OCI-LY1 (cell line): ENCODE data around the gene PTPN11.

Experiments used
- H2AFZ ChIP-seq: fragments of 200-600 bp; sonication (generic), shearing (Covaris generic); 2 replicates; pipeline ENCODE4 v1.6.0; 2014; ENCODE audit warnings: antibody characterized with exemption, mild to moderate bottlenecking, low read length
- H3F3A ChIP-seq: fragments of 200-600 bp; sonication (generic), shearing (Covaris generic); 2 replicates; pipeline ENCODE4 v1.6.0; 2014; ENCODE audit warnings: mild to moderate bottlenecking, antibody characterized with exemption, low read length, moderate library complexity; ENCODE audit not compliant: insufficient read depth
- H3K27ac ChIP-seq: fragments of 200-600 bp; sonication (generic); 2 replicates; pipeline ENCODE4 v1.5.1; 2014; ENCODE audit warnings: low read length, mixed run types, mild to moderate bottlenecking, low read depth; ENCODE audit not compliant: poor library complexity, severe bottlenecking
- H3K27me3 ChIP-seq: fragments of 200-600 bp; sonication (generic); 2 replicates; pipeline ENCODE4 v1.6.0; 2014; ENCODE audit warnings: antibody characterized with exemption, mild to moderate bottlenecking, low read length, moderate library complexity; ENCODE audit not compliant: insufficient read depth
- H3K36me3 ChIP-seq: fragments of 200-600 bp; sonication (generic); 2 replicates; pipeline ENCODE4 v1.6.1; 2014; ENCODE audit warnings: mild to moderate bottlenecking, antibody characterized with exemption, low read length, moderate library complexity, mixed read lengths; ENCODE audit not compliant: insufficient read depth
- H3K4me1 ChIP-seq: fragments of 200-600 bp; sonication (generic); 2 replicates; pipeline ENCODE4 v1.5.1; 2014; ENCODE audit warnings: mild to moderate bottlenecking, low read length, moderate library complexity; ENCODE audit not compliant: insufficient read depth, severe bottlenecking
- H3K4me2 ChIP-seq: fragments of 200-600 bp; sonication (generic), shearing (Covaris generic); 2 replicates; pipeline ENCODE4 v1.6.1; 2014; ENCODE audit warnings: low read length
- H3K4me3 ChIP-seq: fragments of 200-600 bp; sonication (generic); 2 replicates; pipeline ENCODE4 v1.5.1; 2014; ENCODE audit warnings: low read length, low read depth, mild to moderate bottlenecking, mixed read lengths; ENCODE audit not compliant: poor library complexity, severe bottlenecking
- H3K79me2 ChIP-seq: fragments of 200-600 bp; shearing (Covaris generic); 2 replicates; pipeline ENCODE4 v1.6.1; 2016; ENCODE audit warnings: mixed run types, low read length, mixed read lengths; ENCODE audit not compliant: insufficient read depth
- H3K9ac ChIP-seq: fragments of 200-600 bp; sonication (generic), shearing (Covaris generic); 2 replicates; pipeline ENCODE4 v1.6.1; 2014; ENCODE audit warnings: mild to moderate bottlenecking, low read length, mixed read lengths
- H3K9me2 ChIP-seq: fragments of 200-600 bp; sonication (generic), shearing (Covaris generic); 2 replicates; pipeline ENCODE4 v1.6.1; 2014; ENCODE audit warnings: low read depth, mild to moderate bottlenecking, low read length, mixed read lengths
- H3K9me3 ChIP-seq: fragments of 200-600 bp; shearing (Covaris generic); 2 replicates; pipeline ENCODE4 v1.6.1; 2014; ENCODE audit warnings: low read length, mixed read lengths
- H4K20me1 ChIP-seq: fragments of 200-600 bp; sonication (generic), shearing (Covaris generic); 2 replicates; pipeline ENCODE4 v1.6.0; 2016; ENCODE audit warnings: mild to moderate bottlenecking, low read length; ENCODE audit not compliant: insufficient read depth
- EZH2 ChIP-seq: fragments of 200-600 bp; sonication (generic), shearing (Covaris generic); IDR thresholded peaks from 2 replicates; pipeline ENCODE4 v1.8.0; 2017; ENCODE audit warnings: borderline replicate concordance, mixed run types, mild to moderate bottlenecking, antibody characterized with exemption, low read length, moderate library complexity, mixed read lengths
- TF ChIP-seq, protein P1 (sequence below): fragments of 200-600 bp; sonication (generic), shearing (Covaris generic); IDR thresholded peaks from 2 replicates; pipeline ENCODE4 v1.5.1; 2017; ENCODE audit warnings: mild to moderate bottlenecking, antibody characterized with exemption, low read length, moderate library complexity, mixed read lengths

Gene PTPN11

DNA sequence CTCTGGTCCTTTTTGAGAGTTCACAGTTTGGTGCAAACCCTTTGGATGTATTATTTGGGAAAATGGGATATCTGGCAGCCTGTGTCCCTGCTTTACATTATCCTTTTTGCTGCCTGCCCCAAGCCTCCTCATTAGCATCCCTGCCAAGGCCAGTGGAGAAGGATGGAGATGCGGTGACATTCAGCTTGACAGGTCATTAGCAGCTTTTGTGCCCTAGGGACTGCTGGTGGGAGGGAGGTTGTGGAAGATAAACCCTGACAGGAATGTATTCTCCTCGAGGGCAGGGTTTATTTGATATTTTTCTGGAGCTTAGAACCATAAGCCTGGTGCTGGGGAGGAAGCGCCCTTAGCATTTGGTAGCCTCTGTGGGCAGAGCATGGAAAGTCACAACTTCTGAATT, 49.3 kb downstream of the PTPN11 start:
- no peak overlapping the region for H3K4me2 ChIP-seq
- H3K79me2 ChIP-seq, result no peaks in the 10 kb centered on the region
- no peak overlapping the region for H2AFZ ChIP-seq
- no peaks in the 10 kb centered on the region for H3K9me2 ChIP-seq
- peaks cover 11% of the 10 kb centered on the region for H3K4me1 ChIP-seq
- no peaks in the 10 kb centered on the region for H3K9me3 ChIP-seq
- no peaks in the 10 kb centered on the region for H3F3A ChIP-seq
- H3K9ac ChIP-seq, result no peak overlapping the region
- TF ChIP-seq, protein P1, sequence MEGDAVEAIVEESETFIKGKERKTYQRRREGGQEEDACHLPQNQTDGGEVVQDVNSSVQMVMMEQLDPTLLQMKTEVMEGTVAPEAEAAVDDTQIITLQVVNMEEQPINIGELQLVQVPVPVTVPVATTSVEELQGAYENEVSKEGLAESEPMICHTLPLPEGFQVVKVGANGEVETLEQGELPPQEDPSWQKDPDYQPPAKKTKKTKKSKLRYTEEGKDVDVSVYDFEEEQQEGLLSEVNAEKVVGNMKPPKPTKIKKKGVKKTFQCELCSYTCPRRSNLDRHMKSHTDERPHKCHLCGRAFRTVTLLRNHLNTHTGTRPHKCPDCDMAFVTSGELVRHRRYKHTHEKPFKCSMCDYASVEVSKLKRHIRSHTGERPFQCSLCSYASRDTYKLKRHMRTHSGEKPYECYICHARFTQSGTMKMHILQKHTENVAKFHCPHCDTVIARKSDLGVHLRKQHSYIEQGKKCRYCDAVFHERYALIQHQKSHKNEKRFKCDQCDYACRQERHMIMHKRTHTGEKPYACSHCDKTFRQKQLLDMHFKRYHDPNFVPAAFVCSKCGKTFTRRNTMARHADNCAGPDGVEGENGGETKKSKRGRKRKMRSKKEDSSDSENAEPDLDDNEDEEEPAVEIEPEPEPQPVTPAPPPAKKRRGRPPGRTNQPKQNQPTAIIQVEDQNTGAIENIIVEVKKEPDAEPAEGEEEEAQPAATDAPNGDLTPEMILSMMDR, result no peak
- no peak for TF ChIP-seq EZH2
- no peaks in the 10 kb centered on the region for H4K20me1 ChIP-seq
- no peaks in the 10 kb centered on the region for H3K27me3 ChIP-seq
- no peak overlapping the region for H3K27ac ChIP-seq
- peaks cover 14% of the 10 kb centered on the region; the same call in 1 of the 2 replicates for H3K36me3 ChIP-seq
- no peak overlapping the region for H3K4me3 ChIP-seq

DNA sequence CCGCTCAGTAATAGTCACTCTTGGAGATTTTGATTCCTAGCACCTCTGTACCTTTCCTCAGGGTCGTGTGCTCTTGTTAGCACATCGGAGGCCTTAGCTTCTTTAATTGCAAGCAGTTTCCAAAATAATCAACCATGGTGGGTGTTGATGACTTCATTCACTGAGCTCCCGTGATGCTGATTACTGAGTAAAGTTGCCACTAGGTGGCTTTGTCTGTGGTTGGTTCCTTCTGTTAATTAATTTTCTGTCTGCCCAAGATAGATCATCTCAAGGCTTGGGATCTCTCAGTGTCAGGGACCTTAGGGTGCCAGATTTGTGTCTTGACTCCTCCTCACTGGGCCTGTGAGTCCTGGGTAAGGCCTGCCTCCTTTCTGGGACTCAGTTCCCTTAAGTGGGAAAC, 54.3 kb downstream of the PTPN11 start:
- Histone ChIP-seq H3K27ac (no peak overlapping the region), H3K4me2 (no peak overlapping the region), H3K4me1 (no peaks in the 10 kb centered on the region), H3K79me2 (no peaks in the 10 kb centered on the region), H3K9ac (no peak overlapping the region), H3K9me3 (no peaks in the 10 kb centered on the region), H3K36me3 (peaks cover 53% of the 10 kb centered on the region), H3K9me2 (no peaks in the 10 kb centered on the region), H4K20me1 (no peaks in the 10 kb centered on the region), H3K4me3 (no peak overlapping the region), H3K27me3 (no peaks in the 10 kb centered on the region), H2AFZ (no peak overlapping the region), H3F3A (no peaks in the 10 kb centered on the region)
- no peak for TF ChIP-seq EZH2
- TF ChIP-seq, protein P1, result peak; percentile 49; the same call in 1 of the 2 replicates

DNA sequence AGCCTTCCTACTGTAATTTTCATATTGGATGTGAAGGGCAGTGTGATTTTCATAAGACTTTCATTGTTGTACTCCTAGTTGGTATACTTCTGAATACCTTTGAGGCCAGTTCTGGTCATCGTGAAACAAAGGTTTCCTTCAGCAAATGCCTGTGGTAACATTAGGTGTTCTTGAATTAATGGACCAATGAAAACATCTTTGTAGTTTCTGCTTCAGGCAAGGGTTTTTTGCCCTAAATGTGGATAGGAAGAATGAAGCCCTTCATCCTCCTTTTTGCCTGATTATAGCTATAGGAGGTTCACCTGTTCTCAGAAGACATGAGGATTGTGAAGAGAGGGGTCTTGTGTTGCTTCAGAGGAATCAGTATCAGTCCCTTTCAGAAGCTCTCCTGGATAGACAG, 60.7 kb downstream of the PTPN11 start:
- Histone ChIP-seq H3F3A (no peaks in the 10 kb centered on the region), H3K4me3 (no peak overlapping the region), H3K4me2 (no peak overlapping the region), H3K27ac (no peak overlapping the region), H4K20me1 (no peaks in the 10 kb centered on the region), H3K9ac (no peak overlapping the region), H3K9me2 (no peaks in the 10 kb centered on the region), H3K79me2 (no peaks in the 10 kb centered on the region), H3K36me3 (peaks cover 95% of the 10 kb centered on the region), H3K4me1 (no peaks in the 10 kb centered on the region), H2AFZ (no peak overlapping the region), H3K9me3 (no peaks in the 10 kb centered on the region), H3K27me3 (no peaks in the 10 kb centered on the region)
- TF ChIP-seq, protein P1, result no peak
- no peak for TF ChIP-seq EZH2
